Esophagus muscularis mucosa (tissue), 4 donors: ENCODE measurements around the gene MAP1LC3B. TPM values are rescaled to one million over a fixed set of nuclear protein-coding genes. Genes with fewer than 3 reads are reported as not detected.
A peak's percentile ranks its signal among the peaks of the same experiment; 100 is the strongest.

ENCODE experiments used
- DNase-seq: peaks from one replicate; pipeline ENCODE4 v3.0.0-alpha.2; 2017; ENCODE audit errors: extremely low spot score
- H3K27ac ChIP-seq, 4 donors: fragments of 200-600 bp; sonication (generic); replicated peaks in 1 of 4; 1 replicate in 3 of 4; 2 replicates in 1 of 4; pipeline ENCODE4 v1.5.1; 2016 to 2019; ENCODE audit warnings: mild to moderate bottlenecking in 1 of 4
- H3K27me3 ChIP-seq, 4 donors: fragments of 200-600 bp; sonication (generic); one replicate each; pipeline versions ENCODE4 v1.5.1 to v1.6.0; 2016 to 2019
- H3K36me3 ChIP-seq, 4 donors: fragments of 200-600 bp; sonication (generic); one replicate each; pipeline ENCODE4 v1.5.1; 2016 to 2019
- H3K4me1 ChIP-seq, 4 donors: fragments of 200-600 bp; sonication (generic); one replicate each; pipeline ENCODE4 v1.5.1; 2016 to 2019
- H3K4me3 ChIP-seq, 4 donors: fragments of 200-600 bp; sonication (generic); 1 replicate in 2 of 4; 2 replicates in 2 of 4; pipeline ENCODE4 v1.5.1; 2016 to 2019; ENCODE audit warnings: mild to moderate bottlenecking in 4 of 4, moderate library complexity in 1 of 4
- H3K9me3 ChIP-seq, 4 donors: fragments of 200-600 bp; sonication (generic); 1 replicate in 3 of 4; 2 replicates in 1 of 4; pipeline ENCODE4 v1.5.1; 2016 to 2019
- EP300 ChIP-seq: sonication (generic); formaldehyde crosslinking; IDR thresholded peaks from one replicate; pipeline ENCODE4 v1.6.1; 2017; ENCODE audit warnings: antibody characterized with exemption
- POLR2A ChIP-seq: fragments of 450-650 bp; IDR thresholded peaks from one replicate; pipeline ENCODE4 v1.6.1; 2017; ENCODE audit warnings: antibody characterized with exemption, moderate library complexity, mild to moderate bottlenecking, low read depth
- POLR2AphosphoS5 ChIP-seq, 2 donors: sonication (generic); formaldehyde crosslinking; IDR thresholded peaks; one replicate each; pipeline ENCODE4 v1.6.1; 2017; ENCODE audit warnings: antibody characterized with exemption in 2 of 2
- WGBS: methylation state at CpG from one replicate; pipeline ENCODE4 v1.1.5; 2018; 5-methylcytosine and 5-hydroxymethylcytosine counted together
- intact Hi-C: fragments of 100-400 bp; cut with DNase I; formaldehyde crosslinking; loops from one replicate; pipeline ENCODE4 v1.15.1; 2023
- total RNA-seq, 4 donors: library from RNA; depleted of rRNA; stranded (reverse); fragments of >200 nt; gene quantifications; one replicate each; pipeline versions ENCODE4 v1.1.0 to v1.2.1, GENCODE V29; 2016
- TF ChIP-seq, protein P1 (sequence below), 3 experiments: fragments of 200-600 bp in 2 of 3; fragments of 450-650 bp in 1 of 3; sonication (generic) in 2 of 3; IDR thresholded peaks; one replicate each; pipeline ENCODE4 v1.5.1; 2017 to 2019; ENCODE audit warnings: antibody characterized with exemption in 3 of 3, mild to moderate bottlenecking in 2 of 3, moderate library complexity in 1 of 3

MAP1LC3B gene
- 10 to 100 TPM; 49.4 to 70.6 (median 57.9) TPM for total RNA-seq

DNA sequence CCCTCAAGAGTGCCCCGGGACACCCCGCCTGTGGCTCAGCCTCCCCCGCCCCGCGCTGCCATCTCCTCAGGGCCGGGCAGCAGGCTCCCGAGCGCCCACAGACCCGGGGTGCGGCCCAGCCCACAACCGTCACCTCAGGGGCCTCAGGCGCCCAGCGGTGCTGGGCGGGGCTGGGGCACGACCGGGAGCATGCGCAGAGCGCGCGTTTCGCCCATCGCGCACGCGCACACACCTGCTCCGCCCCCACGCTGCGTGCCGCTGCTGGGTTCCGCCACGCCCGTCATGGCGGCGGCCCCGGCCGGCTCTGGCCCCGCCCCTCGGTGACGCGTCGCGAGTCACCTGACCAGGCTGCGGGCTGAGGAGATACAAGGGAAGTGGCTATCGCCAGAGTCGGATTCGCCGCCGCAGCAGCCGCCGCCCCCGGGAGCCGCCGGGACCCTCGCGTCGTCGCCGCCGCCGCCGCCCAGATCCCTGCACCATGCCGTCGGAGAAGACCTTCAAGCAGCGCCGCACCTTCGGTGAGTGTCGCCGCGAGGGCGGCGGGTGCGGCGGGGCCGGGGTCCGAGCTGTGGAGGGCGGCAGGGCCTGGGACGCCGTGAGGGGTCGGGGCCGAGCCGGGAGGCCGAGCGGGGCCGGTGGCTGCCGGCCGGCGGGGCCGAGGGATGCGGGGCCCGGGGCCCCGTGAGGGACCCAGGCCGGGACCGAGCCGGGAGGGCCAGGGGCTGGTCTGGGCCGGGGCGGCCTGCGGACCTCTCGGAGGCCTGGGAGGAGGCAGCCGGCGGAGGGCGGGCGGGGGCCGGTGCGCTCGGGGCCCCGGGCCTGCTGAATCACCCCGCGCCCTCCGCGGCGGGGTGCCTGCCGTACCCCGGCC lies at the start of gene MAP1LC3B:
Gene MAP1LC3B, plus strand, starts transcription at position 387 of the 871 bp plus-strand sequence. Its CDS starts 92 bp downstream, at position 479.
- Histone ChIP-seq H3K9me3 (no peaks in the 10 kb centered on the region), H3K27me3 (no peaks in the 10 kb centered on the region), H3K36me3 (no peaks in the 10 kb centered on the region), H3K4me1 (peaks cover 47 to 62% (median 54%) of the 10 kb centered on the region in 4 donors), H3K4me3 (peak within 1 kb of the TSS; percentile 77 to 92 (median 82)), H3K27ac (peak within 1 kb of the TSS; percentile 97 to 100 (median 99))
- peak; percentile 99 for DNase-seq
- 0% methylated on average over 4 of the region's 113 CpGs for WGBS
- intact Hi-C loops = loop anchor here (2.0 kb wide), 1 partner anchor 101 kb away; the partner anchor contains the start of gene ZCCHC14
- TF ChIP-seq POLR2A (peak; percentile 94), POLR2AphosphoS5 (IDR thresholded peaks at IDR 0.05) (peak in 1 of 2 donors; percentile 100), EP300 (no peak)
- TF ChIP-seq, protein P1, sequence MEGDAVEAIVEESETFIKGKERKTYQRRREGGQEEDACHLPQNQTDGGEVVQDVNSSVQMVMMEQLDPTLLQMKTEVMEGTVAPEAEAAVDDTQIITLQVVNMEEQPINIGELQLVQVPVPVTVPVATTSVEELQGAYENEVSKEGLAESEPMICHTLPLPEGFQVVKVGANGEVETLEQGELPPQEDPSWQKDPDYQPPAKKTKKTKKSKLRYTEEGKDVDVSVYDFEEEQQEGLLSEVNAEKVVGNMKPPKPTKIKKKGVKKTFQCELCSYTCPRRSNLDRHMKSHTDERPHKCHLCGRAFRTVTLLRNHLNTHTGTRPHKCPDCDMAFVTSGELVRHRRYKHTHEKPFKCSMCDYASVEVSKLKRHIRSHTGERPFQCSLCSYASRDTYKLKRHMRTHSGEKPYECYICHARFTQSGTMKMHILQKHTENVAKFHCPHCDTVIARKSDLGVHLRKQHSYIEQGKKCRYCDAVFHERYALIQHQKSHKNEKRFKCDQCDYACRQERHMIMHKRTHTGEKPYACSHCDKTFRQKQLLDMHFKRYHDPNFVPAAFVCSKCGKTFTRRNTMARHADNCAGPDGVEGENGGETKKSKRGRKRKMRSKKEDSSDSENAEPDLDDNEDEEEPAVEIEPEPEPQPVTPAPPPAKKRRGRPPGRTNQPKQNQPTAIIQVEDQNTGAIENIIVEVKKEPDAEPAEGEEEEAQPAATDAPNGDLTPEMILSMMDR (IDR thresholded peaks at IDR 0.05) = no peak

GRCh38 chr16:87342504-87342903 lies 49.6 kb upstream of the MAP1LC3B start:
- no peak for DNase-seq
- no peak overlapping the region for H3K4me3 ChIP-seq
- no peaks in the 10 kb centered on the region for H3K9me3 ChIP-seq
- peaks cover 24 to 27% (median 24%) of the 10 kb centered on the region in 4 donors for H3K4me1 ChIP-seq
- WGBS = 91% methylated on average over 11 of the region's 20 CpGs
- H3K27ac ChIP-seq = no peak overlapping the region
- peaks cover 44 to 91% (median 82%) of the 10 kb centered on the region in 4 donors for H3K36me3 ChIP-seq
- no peaks in the 10 kb centered on the region for H3K27me3 ChIP-seq
- intact Hi-C loops = no loop called here
- TF ChIP-seq POLR2AphosphoS5 (IDR thresholded peaks at IDR 0.05) (no peak), POLR2A (no peak), EP300 (no peak)
- TF ChIP-seq, protein P1 (IDR thresholded peaks at IDR 0.05) = no peak

DNA sequence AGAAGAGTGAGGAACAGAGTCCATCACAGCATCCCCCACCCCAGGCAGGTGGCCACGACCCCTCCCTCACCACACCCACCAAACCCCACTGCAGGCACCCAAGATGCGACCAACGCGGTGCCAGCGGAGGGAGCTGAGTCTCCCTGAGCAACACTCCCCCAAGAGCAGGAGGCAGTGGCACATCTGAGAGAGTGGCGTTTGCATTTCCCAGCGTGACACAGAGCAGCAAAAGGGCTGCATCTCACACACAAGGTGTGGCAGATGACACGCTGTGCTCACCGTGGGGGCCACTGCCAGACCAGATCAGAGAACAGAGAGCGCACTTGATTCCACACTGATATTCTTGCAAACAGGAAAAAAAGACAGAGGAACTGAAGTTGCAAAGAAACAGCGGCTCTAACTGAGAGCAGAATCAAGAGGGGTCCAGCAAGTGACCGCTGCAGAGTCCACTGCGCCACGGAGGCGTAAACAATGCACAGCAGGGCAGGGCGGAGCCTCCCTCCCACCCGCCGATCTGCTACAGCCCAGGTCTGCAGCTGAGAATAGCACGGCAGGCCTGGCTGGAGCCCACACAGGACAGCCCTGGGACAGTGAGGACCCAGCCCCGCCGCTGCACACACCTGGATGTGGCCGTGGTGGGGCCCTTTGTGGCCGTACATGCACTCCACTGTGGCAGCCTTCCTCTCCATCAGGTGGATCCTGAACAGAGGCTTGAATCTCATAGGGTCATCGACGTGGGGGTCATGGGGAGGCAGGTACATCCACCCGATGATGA lies 49.0 kb upstream of the MAP1LC3B start:
- 77% methylated on average over 20 of the region's 26 CpGs for WGBS
- TF ChIP-seq POLR2AphosphoS5 (IDR thresholded peaks at IDR 0.05) = no peak
- TF ChIP-seq, protein P1 (IDR thresholded peaks at IDR 0.05) = no peak
- no peak for TF ChIP-seq EP300
- TF ChIP-seq POLR2A = no peak
- intact Hi-C loops = no loop called here
- DNase-seq = no peak
- peak overlapping the region in 1 of 4 donors; percentile 58 for H3K27ac ChIP-seq
- no peaks in the 10 kb centered on the region for H3K9me3 ChIP-seq
- no peaks in the 10 kb centered on the region for H3K27me3 ChIP-seq
- peaks cover 44 to 94% (median 80%) of the 10 kb centered on the region in 4 donors for H3K36me3 ChIP-seq
- no peak overlapping the region for H3K4me3 ChIP-seq
- peaks cover 22 to 27% (median 24%) of the 10 kb centered on the region in 4 donors for H3K4me1 ChIP-seq

DNA sequence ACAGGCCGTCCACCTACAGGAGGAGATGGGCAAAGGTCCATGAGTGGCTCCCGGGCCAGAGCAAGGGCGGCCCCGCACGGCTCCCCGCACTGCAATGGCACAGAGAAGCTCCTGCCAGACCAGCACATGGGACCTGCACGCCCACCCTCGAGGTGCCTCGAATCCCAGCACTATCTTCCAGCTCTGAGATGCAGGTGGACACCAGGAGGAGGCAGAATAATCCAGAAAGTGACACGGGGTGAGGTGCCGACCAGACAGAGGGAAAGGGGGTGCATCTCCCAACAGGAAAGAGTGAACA lies 48.4 kb upstream of the MAP1LC3B start:
- intact Hi-C loops = no loop called here
- WGBS = 93% methylated on average over 9 of the region's 11 CpGs
- TF ChIP-seq POLR2A (no peak), EP300 (no peak), POLR2AphosphoS5 (IDR thresholded peaks at IDR 0.05) (no peak)
- peak overlapping the region in 1 of 4 donors; percentile 58 for H3K27ac ChIP-seq
- no peak for DNase-seq
- H3K4me1 ChIP-seq = peaks cover 21 to 27% (median 24%) of the 10 kb centered on the region in 4 donors
- H3K36me3 ChIP-seq = peaks cover 42 to 94% (median 80%) of the 10 kb centered on the region in 4 donors
- no peaks in the 10 kb centered on the region for H3K9me3 ChIP-seq
- no peaks in the 10 kb centered on the region for H3K27me3 ChIP-seq
- no peak overlapping the region for H3K4me3 ChIP-seq
